GM12865 (cell line): ENCODE results near the gene ZNF672.

Experiments
- DNase-seq: peaks from one replicate; pipeline ENCODE4 v3.0.0; 2010; ENCODE audit warnings: low read depth
- H3K4me3 ChIP-seq: 2 replicates; pipeline ENCODE4 v1.5.1; 2011; ENCODE audit warnings: mild to moderate bottlenecking, low read depth, low read length, control low read depth
- CTCF ChIP-seq: IDR thresholded peaks from 2 replicates; pipeline ENCODE4 v1.5.1; 2011; ENCODE audit warnings: low read length, control low read depth, low read depth, inconsistent platforms; ENCODE audit not compliant: insufficient read depth; ENCODE audit errors: missing control alignments

ZNF672 gene

DNA sequence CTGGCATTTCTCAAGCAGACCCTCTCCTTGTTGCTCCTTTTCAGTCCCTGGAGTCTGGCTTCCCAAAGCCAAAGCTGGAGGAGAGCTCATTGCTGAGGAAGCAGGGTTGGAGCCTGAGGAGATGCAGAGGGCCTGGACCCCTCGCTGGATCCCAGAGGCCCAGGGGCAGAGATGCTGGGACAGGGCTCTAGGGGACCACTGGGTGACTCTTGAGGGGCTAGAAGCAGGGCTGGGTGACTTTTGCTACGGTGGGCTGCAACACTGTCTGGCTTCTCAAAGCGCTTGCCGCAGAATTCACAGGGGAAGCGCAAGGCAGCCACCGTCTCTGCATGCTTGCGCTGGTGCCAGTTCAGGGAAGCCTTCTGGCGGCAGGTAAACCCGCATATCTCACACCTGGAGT, 12.1 kb downstream of the ZNF672 start:
- DNase-seq = no peak

GRCh38 chr1:248850536-248851251, 12.7 kb downstream of the ZNF672 start:
- no peak for TF ChIP-seq CTCF
- H3K4me3 ChIP-seq = no peak overlapping the region
- no peak for DNase-seq

More for the DNA sequence above, 12.1 kb downstream of the ZNF672 start:
- no peak for TF ChIP-seq CTCF
- H3K4me3 ChIP-seq = no peak overlapping the region

DNA sequence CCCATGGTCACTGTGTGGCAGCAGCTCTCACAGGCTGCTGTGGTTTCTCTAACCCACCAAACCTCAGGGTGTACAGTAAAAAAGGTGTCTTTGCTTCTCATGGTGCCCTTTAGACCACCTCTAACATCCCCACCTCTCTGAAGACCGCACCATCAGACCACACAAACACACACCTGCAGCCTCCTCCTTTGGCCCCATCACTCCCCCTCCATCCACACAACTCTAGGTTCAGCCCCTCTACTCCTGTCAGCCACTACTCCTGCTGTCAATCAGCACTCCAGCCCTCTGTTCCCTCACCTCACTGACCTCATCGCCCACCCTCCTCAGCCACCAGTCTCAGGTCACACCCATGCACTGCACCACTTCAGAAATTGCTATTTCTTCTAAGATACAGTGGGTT, 13.4 kb downstream of the ZNF672 start:
- no peak overlapping the region for H3K4me3 ChIP-seq
- no peak for DNase-seq
- no peak for TF ChIP-seq CTCF

DNA sequence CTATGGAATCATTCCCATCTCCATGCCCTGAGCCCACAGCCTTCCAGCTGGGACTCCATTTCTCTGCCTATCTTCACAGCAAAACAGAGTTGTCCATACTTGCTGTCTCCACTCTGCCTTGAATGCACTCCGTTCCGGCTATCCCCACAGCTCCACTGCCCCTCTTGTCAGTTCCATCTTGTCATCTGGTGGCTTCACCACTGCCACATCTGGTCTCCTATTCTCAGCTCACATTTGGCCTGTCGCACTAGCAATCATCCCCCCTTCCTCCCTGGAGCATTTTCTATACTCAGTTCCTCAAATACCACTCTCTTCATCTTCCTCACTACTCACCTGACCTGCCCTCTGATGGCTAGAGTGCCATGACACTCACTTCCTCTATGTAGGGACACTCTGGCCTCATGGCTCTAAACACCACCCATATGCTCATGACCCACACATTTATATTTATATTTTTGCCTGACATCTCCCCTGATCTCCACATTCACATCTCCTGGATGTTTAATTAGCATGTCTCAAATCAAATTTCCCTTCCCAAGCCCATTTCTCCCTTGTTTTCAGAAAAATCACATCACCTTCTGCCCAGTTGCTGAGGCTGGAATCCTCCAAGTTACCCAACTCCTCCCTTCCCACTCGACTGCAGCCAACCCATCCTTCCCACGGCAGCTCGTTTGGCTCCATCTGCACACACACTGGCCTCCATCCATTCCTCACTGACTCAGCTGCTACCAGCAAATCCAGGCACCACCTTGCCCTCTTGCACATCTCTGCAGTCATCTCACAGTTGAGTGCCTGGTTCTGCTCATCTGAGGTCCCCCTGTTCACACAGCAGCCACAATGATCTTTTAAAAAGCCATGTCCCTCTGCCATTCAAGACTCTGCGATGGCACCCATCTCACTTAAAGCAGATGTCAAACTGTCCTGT, 14.7 kb downstream of the ZNF672 start:
- no peak for TF ChIP-seq CTCF
- DNase-seq = no peak
- no peak overlapping the region for H3K4me3 ChIP-seq

GRCh38 chr1:248853663-248854375, 15.8 kb downstream of the ZNF672 start:
- TF ChIP-seq CTCF = no peak
- H3K4me3 ChIP-seq = no peak overlapping the region
- DNase-seq = no peak

- DNase-seq = no peak
- no peak overlapping the region for H3K4me3 ChIP-seq
- TF ChIP-seq CTCF = no peak
These were observed 17.6 kb downstream of the ZNF672 start for GRCh38 chr1:248855580-248855979.
